ENCODE measurements around the gene POLR3E.

The POLR3E gene

GRCh38 chr16:22324787-22325597, 27.8 kb downstream of the POLR3E start:
- Mint-ChIP-seq H3K27me3 (no peaks in the 10 kb centered on the region), H3K4me1 (ENCODE audit: low read depth) (peaks cover 23% of the 10 kb centered on the region), H3K9me3 (no peaks in the 10 kb centered on the region), H3K4me3 (no peak overlapping the region), H3K36me3 (ENCODE audit: low read depth) (peaks cover 100% of the 10 kb centered on the region), H3K27ac (no peak overlapping the region)
- intact Hi-C loops (cut with micrococcal nuclease) = no loop called here

- intact Hi-C loops (cut with micrococcal nuclease) = no loop called here
- H3K36me3 Mint-ChIP-seq (ENCODE audit: low read depth) = peaks cover 100% of the 10 kb centered on the region
- no peaks in the 10 kb centered on the region for H3K27me3 Mint-ChIP-seq
- H3K9me3 Mint-ChIP-seq = no peaks in the 10 kb centered on the region
- H3K4me1 Mint-ChIP-seq (ENCODE audit: low read depth) = peaks cover 31% of the 10 kb centered on the region
- no peak overlapping the region for H3K27ac Mint-ChIP-seq
- no peak overlapping the region for H3K4me3 Mint-ChIP-seq
Measured at GRCh38 chr16:22325598-22326368, 28.6 kb downstream of the POLR3E start.

GRCh38 chr16:22326369-22326652, 29.1 kb downstream of the POLR3E start:
- peak overlapping the region; percentile 37 for H3K27ac Mint-ChIP-seq
- H3K9me3 Mint-ChIP-seq = no peaks in the 10 kb centered on the region
- H3K36me3 Mint-ChIP-seq (ENCODE audit: low read depth) = peaks cover 99% of the 10 kb centered on the region
- intact Hi-C loops (cut with micrococcal nuclease) = no loop called here
- H3K4me3 Mint-ChIP-seq = no peak overlapping the region
- H3K27me3 Mint-ChIP-seq = no peaks in the 10 kb centered on the region
- H3K4me1 Mint-ChIP-seq (ENCODE audit: low read depth) = peaks cover 32% of the 10 kb centered on the region

- no peaks in the 10 kb centered on the region for H3K27me3 Mint-ChIP-seq
- peak overlapping the region; percentile 37 for H3K27ac Mint-ChIP-seq
- H3K36me3 Mint-ChIP-seq (ENCODE audit: low read depth) = peaks cover 99% of the 10 kb centered on the region
- no peak overlapping the region for H3K4me3 Mint-ChIP-seq
- intact Hi-C loops (cut with micrococcal nuclease) = no loop called here
- H3K9me3 Mint-ChIP-seq = no peaks in the 10 kb centered on the region
- peaks cover 38% of the 10 kb centered on the region for H3K4me1 Mint-ChIP-seq (ENCODE audit: low read depth)
Measured at GRCh38 chr16:22326771-22327445, 29.7 kb downstream of the POLR3E start.

GRCh38 chr16:22327446-22327775, 30.2 kb downstream of the POLR3E start:
- H3K36me3 Mint-ChIP-seq (ENCODE audit: low read depth) = peaks cover 99% of the 10 kb centered on the region
- H3K4me1 Mint-ChIP-seq (ENCODE audit: low read depth) = peaks cover 43% of the 10 kb centered on the region
- no peak overlapping the region for H3K4me3 Mint-ChIP-seq
- intact Hi-C loops (cut with micrococcal nuclease) = no loop called here
- no peaks in the 10 kb centered on the region for H3K9me3 Mint-ChIP-seq
- no peak overlapping the region for H3K27ac Mint-ChIP-seq
- H3K27me3 Mint-ChIP-seq = no peaks in the 10 kb centered on the region

- Mint-ChIP-seq H3K36me3 (ENCODE audit: low read depth) (peaks cover 95% of the 10 kb centered on the region), H3K4me3 (no peak overlapping the region), H3K27ac (no peak overlapping the region), H3K4me1 (ENCODE audit: low read depth) (peaks cover 46% of the 10 kb centered on the region), H3K9me3 (no peaks in the 10 kb centered on the region), H3K27me3 (no peaks in the 10 kb centered on the region)
- intact Hi-C loops (cut with micrococcal nuclease) = no loop called here
Measured at GRCh38 chr16:22328081-22328725, 31.0 kb downstream of the POLR3E start.

- intact Hi-C loops (cut with micrococcal nuclease) = no loop called here
- Mint-ChIP-seq H3K36me3 (ENCODE audit: low read depth) (peaks cover 94% of the 10 kb centered on the region), H3K27ac (peak overlapping the region; percentile 82), H3K4me3 (no peak overlapping the region), H3K27me3 (no peaks in the 10 kb centered on the region), H3K4me1 (ENCODE audit: low read depth) (peaks cover 48% of the 10 kb centered on the region), H3K9me3 (no peaks in the 10 kb centered on the region)
Measured at GRCh38 chr16:22329199-22329695, 32.0 kb downstream of the POLR3E start.

GRCh38 chr16:22330326-22330725, 33.1 kb downstream of the POLR3E start:
- H3K4me1 Mint-ChIP-seq (ENCODE audit: low read depth) = peaks cover 57% of the 10 kb centered on the region
- H3K9me3 Mint-ChIP-seq = no peaks in the 10 kb centered on the region
- H3K36me3 Mint-ChIP-seq (ENCODE audit: low read depth) = peaks cover 94% of the 10 kb centered on the region
- intact Hi-C loops (cut with micrococcal nuclease) = loop anchor here (5.0 kb wide), 1 partner anchor 42 kb away; the partner anchor contains the start of gene CDR2
- peak overlapping the region; percentile 2 for H3K4me3 Mint-ChIP-seq
- no peaks in the 10 kb centered on the region for H3K27me3 Mint-ChIP-seq
- peak overlapping the region; percentile 82 for H3K27ac Mint-ChIP-seq

- intact Hi-C loops (cut with micrococcal nuclease) = loop anchor here (2.0 to 5.0 kb wide), 2 partner anchors 13 to 39 kb away; partner anchors contain the start of gene CDR2
- Mint-ChIP-seq H3K9me3 (peaks cover 26% of the 10 kb centered on the region), H3K4me1 (ENCODE audit: low read depth) (peaks cover 56% of the 10 kb centered on the region), H3K36me3 (ENCODE audit: low read depth) (peaks cover 94% of the 10 kb centered on the region), H3K27me3 (no peaks in the 10 kb centered on the region), H3K27ac (peak overlapping the region; percentile 43), H3K4me3 (no peak overlapping the region)
Measured at GRCh38 chr16:22333457-22333994, 36.3 kb downstream of the POLR3E start.

GRCh38 chr16:22335668-22336246, 38.5 kb downstream of the POLR3E start:
- no peaks in the 10 kb centered on the region for H3K27me3 Mint-ChIP-seq
- intact Hi-C loops (cut with micrococcal nuclease) = no loop called here
- peaks cover 42% of the 10 kb centered on the region for H3K9me3 Mint-ChIP-seq
- no peak overlapping the region for H3K27ac Mint-ChIP-seq
- H3K36me3 Mint-ChIP-seq (ENCODE audit: low read depth) = peaks cover 94% of the 10 kb centered on the region
- H3K4me3 Mint-ChIP-seq = no peak overlapping the region
- peaks cover 45% of the 10 kb centered on the region for H3K4me1 Mint-ChIP-seq (ENCODE audit: low read depth)

GRCh38 chr16:22336581-22336980, 39.4 kb downstream of the POLR3E start:
- no peaks in the 10 kb centered on the region for H3K27me3 Mint-ChIP-seq
- peaks cover 46% of the 10 kb centered on the region for H3K9me3 Mint-ChIP-seq
- H3K27ac Mint-ChIP-seq = no peak overlapping the region
- H3K36me3 Mint-ChIP-seq (ENCODE audit: low read depth) = peaks cover 95% of the 10 kb centered on the region
- intact Hi-C loops (cut with micrococcal nuclease) = no loop called here
- no peak overlapping the region for H3K4me3 Mint-ChIP-seq
- peaks cover 44% of the 10 kb centered on the region for H3K4me1 Mint-ChIP-seq (ENCODE audit: low read depth)

GRCh38 chr16:22337045-22337444, 39.8 kb downstream of the POLR3E start:
- peaks cover 95% of the 10 kb centered on the region for H3K36me3 Mint-ChIP-seq (ENCODE audit: low read depth)
- H3K27me3 Mint-ChIP-seq = no peaks in the 10 kb centered on the region
- intact Hi-C loops (cut with micrococcal nuclease) = no loop called here
- no peak overlapping the region for H3K4me3 Mint-ChIP-seq
- no peak overlapping the region for H3K27ac Mint-ChIP-seq
- peaks cover 44% of the 10 kb centered on the region for H3K4me1 Mint-ChIP-seq (ENCODE audit: low read depth)
- peaks cover 46% of the 10 kb centered on the region for H3K9me3 Mint-ChIP-seq
